NK-92 (cell line): ENCODE results near the gene ELFN2.

ENCODE experiments used
- DNase-seq: peaks from one replicate; lab custom pipeline; 2025; ENCODE audit not compliant: unreplicated experiment; lab: John Stamatoyannopoulos, UW

The ELFN2 gene

GRCh38 chr22:37390075-37390474, 37.2 kb downstream of the ELFN2 start:
- no peak for DNase-seq

GRCh38 chr22:37388538-37388937, 38.7 kb downstream of the ELFN2 start:
- no peak for DNase-seq

- DNase-seq, result no peak
These were observed 39.5 kb downstream of the ELFN2 start for GRCh38 chr22:37387793-37388192.

- no peak for DNase-seq
These were observed 40.8 kb downstream of the ELFN2 start for GRCh38 chr22:37386441-37386840.

GRCh38 chr22:37384691-37385090, 42.6 kb downstream of the ELFN2 start:
- DNase-seq, result no peak

GRCh38 chr22:37383341-37383740, 43.9 kb downstream of the ELFN2 start:
- no peak for DNase-seq

GRCh38 chr22:37381489-37381888, 45.8 kb downstream of the ELFN2 start:
- DNase-seq, result no peak

GRCh38 chr22:37379722-37380121, 47.6 kb downstream of the ELFN2 start:
- no peak for DNase-seq

GRCh38 chr22:37379085-37379484, 48.2 kb downstream of the ELFN2 start:
- no peak for DNase-seq

GRCh38 chr22:37378642-37379058, 48.6 kb downstream of the ELFN2 start:
- DNase-seq, result no peak

- DNase-seq, result no peak
These were observed 49.4 kb downstream of the ELFN2 start for GRCh38 chr22:37377927-37378326.

- no peak for DNase-seq
These were observed 50.1 kb downstream of the ELFN2 start for GRCh38 chr22:37377138-37377537.

GRCh38 chr22:37376643-37377042, 50.6 kb downstream of the ELFN2 start:
- DNase-seq, result no peak

- DNase-seq, result no peak
These were observed 51.5 kb downstream of the ELFN2 start for GRCh38 chr22:37375801-37376200.

GRCh38 chr22:37374571-37374970, 52.7 kb downstream of the ELFN2 start:
- no peak for DNase-seq

GRCh38 chr22:37373451-37373850, 53.8 kb downstream of the ELFN2 start:
- DNase-seq, result no peak

GRCh38 chr22:37371911-37372310, 55.4 kb downstream of the ELFN2 start:
- DNase-seq, result no peak

- no peak for DNase-seq
These were observed 55.8 kb downstream of the ELFN2 start for GRCh38 chr22:37371491-37371890.

GRCh38 chr22:37370306-37370979, 56.8 kb downstream of the ELFN2 start:
- no peak for DNase-seq

- DNase-seq, result no peak
These were observed 57.8 kb downstream of the ELFN2 start for GRCh38 chr22:37369483-37369882.

- DNase-seq, result no peak
These were observed 59.2 kb downstream of the ELFN2 start for GRCh38 chr22:37368058-37368457.

- DNase-seq, result no peak
These were observed 60.7 kb downstream of the ELFN2 start for GRCh38 chr22:37366601-37367000.

- no peak for DNase-seq
These were observed 61.3 kb downstream of the ELFN2 start for GRCh38 chr22:37365950-37366349.
